AG08396 (cell line): ENCODE measurements around the gene DCDC2C.
"Not testable (repeated sequence)": the region's sequence is repeated elsewhere in the genome, so short reads cannot be mapped to it uniquely, and the experiment has no call there.

Experiments
- DNase-seq: peaks from one replicate; pipeline ENCODE4 v3.0.0; 2012; ENCODE audit warnings: low spot score, mixed read lengths

The DCDC2C gene

GRCh38 chr2:3777966-3778365, 74.6 kb downstream of the DCDC2C start:
- no peak for DNase-seq

DNA sequence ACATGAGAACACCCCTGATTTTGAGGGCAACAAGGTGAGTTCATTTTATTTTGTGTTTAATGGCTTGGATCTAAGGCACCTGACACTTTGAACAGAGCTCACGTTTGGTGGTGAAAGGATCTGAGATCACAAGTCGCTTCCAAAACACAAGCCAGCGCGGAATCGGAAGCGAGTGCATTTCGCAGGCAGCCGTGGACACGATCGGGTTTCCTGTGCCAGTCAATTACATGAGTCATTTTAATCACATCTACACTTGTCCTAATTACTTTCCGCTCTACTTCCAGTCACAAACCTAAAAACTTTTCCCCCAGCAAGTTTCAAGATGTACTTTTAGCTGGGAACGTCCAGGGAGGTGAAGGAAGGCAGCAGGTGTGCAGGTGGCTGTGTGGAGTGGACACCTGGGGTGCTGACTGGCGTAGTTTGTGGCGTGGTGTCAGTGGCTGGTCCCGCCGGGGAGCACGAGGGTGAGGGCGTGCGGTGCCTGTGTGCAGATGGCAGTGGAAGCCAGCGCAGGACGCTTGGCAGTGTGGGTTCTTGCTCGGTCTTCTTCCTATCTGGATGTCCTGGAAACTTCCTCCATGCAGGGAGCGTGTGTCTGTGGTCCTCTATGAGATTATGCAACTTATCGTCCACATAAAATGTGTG, 75.6 kb downstream of the DCDC2C start:
- no peak for DNase-seq

DNA sequence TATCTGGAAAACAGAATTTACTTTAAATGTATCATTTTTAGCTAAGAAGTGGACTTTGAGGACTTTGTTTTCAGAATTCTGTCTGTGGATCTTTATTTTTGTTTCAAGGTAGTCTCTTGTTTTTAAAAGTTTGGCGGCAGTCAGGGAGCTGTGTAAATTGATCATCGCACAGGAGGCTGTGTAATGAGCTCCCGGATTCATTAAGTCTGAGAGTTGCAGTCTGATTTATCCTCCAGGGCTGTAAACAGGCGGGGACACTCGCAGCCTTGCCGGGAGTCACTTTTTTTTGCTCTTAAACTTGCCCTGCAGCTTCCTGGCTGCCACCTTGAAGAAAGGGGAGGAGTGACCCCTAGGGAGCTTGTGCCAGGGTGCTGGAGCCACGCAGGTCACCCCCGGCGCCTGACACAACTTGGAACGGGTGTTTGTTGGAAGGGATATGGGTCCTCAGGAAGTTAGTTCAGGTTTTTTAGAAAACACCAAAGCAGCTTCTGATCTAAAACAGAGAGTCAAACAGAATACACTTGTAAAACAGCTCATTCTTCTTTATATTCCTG, 76.2 kb downstream of the DCDC2C start:
- no peak for DNase-seq

DNA sequence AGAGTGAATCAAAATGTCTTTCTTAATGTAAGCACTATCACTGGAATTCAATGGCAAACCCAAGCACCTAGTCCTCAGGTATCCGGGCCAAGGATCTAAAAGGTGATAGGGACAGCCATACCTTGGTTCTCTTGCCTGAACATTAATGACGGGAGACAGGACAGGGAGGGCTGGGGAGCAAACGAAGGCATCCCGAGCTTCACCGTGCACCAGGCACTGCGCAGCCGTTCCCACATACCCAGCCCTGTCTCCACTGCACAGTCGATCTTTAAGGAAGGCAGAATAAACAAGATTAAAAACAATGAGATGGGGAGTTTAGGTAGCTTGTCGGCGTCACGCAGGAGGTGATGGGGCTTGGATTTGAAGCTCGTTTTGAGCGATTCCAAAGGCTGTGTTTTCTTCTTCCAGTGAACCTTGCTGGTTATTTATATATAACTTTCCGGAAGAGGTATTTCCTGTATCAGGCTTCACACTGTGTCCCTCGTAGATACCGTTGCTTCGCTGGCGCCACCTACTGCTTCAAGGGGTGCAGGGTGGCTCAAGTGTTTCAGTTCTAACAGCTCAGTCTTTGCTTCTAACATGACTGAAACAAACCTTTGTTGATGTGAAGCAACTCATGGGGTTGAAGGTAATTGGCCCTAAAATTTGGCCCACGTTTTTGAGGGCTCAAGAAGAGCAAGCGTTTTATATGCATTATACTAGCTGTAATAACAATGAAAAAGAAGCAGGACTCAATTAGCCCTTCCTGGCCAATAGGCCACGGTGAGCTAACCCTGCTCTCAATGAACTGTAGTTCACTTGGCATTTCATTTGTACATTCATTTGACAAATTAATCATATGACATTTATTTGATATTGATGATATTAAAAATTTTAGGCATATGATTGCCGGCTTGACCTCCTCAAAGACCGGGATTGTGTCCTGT, 77.4 kb downstream of the DCDC2C start:
- DNase-seq: peak; percentile 62

DNA sequence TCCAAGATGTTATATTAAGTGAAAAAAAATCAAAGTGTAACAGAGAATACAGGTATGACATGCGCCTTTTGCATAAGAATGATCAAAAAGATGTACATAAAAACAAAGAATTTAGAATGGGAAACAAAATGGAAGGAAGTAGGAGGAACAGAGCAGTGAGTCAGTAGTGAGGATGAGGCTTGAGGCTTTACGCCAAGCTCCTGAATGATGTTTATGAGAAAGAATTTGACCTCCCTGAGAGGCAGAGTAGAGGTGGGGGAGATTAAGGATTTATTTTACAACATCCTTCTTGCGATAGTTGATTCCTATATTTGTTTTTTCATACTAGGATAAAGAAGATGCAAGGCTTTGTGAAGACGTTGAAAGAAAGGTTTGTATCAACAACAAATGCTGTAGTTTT, 81.4 kb downstream of the DCDC2C start:
- no peak for DNase-seq

GRCh38 chr2:3785220-3785889, 82.0 kb downstream of the DCDC2C start:
- no peak for DNase-seq

DNA sequence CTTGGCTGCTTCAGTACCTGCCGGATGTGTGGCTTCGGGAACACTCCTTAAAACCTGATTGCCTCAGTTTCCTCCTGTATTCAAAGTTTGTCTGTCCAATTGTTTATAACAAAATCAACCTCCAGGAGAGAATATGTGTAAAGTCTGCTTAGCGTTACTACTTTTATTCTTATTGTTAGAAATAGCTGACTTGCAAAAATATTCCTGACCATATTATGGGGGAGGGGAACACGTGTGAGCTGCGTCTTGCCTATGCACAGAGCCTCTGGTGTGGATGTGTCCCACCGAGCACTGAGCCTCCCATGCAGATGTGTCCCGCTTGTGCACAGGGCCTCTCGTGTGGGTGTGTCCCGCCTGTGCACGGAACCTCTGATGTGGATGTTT, 82.5 kb downstream of the DCDC2C start:
- no peak for DNase-seq

- no peak for DNase-seq
These were observed 84.4 kb downstream of the DCDC2C start for GRCh38 chr2:3787768-3788167.

GRCh38 chr2:3789256-3789655, 85.9 kb downstream of the DCDC2C start:
- DNase-seq: no peak

- DNase-seq: no peak
These were observed 89.9 kb downstream of the DCDC2C start for GRCh38 chr2:3793249-3793648.

DNA sequence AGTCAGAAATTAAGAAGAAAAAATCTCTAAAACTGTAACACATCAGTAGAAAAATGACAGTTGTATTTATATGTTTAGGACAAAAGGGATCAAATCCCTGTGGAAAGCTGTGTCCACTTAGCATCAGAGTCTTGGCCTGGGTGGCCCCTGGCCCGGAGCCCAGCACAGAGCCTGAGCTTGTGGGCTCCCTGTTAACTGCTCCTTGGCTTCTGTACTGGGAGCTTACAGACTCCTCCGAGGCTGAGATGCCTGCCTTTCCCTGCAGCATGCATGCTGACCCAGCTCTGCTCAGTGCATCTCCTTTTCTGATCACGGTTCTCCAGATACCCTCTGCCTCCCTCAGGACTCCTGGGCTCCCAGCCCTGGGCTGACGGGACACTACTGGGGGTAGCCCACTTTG, 98.1 kb downstream of the DCDC2C start:
- no peak for DNase-seq

- DNase-seq: no peak
These were observed 102.0 kb downstream of the DCDC2C start for GRCh38 chr2:3805201-3805939.

GRCh38 chr2:3806168-3806567, 102.8 kb downstream of the DCDC2C start:
- DNase-seq: no peak

DNA sequence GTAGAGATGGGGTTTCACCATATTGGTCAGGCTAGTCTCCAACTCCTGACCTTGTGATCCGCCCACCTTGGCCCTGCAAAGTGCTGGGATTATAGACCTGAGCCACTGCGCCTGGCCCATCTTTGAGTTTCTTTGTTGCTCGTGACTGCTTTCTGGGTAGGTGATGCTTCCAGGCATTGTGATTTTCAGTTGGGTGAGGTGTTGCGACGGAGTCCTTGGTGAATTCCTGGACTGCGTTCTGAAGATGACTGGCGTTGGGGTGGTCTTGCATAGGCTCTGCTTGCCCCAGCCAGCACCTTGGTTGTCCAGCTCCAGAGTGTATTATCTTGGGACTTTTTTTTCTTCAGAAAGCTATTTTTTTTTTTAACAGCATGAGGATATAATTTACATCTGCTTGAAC, 103.4 kb downstream of the DCDC2C start:
- no peak for DNase-seq

DNA sequence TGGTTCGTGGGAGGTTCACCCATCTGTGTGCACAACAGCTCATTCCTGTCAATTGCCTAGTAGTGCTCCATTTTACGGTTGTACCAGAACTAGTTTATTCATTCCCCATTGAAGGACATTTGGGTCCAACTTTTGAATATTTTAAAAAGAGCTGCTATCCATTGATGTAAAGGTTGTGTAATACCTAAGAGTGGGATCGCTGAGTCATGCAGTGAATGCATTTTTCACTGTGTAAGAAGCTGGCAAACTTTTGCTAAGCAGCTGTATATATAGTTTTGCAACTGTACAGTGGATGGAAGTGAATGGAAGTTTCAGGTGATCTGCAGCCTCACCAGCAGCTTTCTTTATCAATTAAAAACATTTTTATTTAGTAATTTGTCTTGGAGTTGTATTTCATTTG, 104.5 kb downstream of the DCDC2C start:
- DNase-seq: no peak

DNA sequence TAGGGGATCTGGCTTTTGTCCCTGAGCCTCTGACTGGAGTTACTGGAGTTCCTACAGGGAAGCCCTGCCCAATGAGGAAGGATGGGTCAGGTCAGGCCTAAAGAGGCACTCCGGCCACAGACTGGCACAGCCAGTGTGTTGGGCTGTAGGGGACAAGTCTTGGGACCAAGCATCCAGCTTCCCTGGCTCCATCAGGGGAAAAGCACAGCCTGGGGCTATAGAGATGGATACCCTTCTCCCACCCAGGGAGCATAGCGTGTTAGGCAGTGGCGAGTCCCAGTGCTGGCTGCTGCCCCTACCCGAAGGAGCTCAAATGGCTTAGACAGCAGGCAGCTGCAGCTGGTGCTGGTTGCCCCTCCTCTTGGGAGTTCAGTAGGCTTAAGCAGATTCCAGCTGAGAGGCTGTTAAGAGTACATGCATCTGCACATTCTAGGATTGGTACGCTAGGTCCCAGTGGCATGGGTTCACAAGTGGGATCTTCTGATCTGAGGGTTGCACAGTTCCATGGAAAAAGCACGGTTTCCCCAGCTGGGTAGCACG, 111.4 kb downstream of the DCDC2C start:
- no peak for DNase-seq

DNA sequence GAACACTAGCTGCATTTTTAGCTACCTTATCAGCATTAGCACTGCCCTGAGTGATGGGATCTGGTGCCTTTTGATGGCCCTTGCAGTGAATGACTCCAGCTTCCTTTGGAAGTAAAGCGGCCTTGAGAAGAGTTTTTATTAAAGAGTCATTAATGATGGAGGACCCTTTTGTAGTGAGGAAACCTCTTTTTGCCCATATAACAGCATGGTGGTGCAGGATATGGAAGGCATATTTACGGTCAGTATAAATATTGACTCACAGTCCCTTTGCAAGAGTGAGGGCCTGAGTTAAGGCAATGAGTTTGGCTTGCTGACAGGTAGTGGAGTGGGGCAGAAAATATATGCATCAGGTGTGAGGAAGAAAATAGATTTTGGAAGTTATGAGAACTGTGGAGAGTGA, 113.8 kb downstream of the DCDC2C start:
- not testable (repeated sequence) for DNase-seq

- DNase-seq: no peak
These were observed 120.4 kb downstream of the DCDC2C start for GRCh38 chr2:3823748-3824147.

- no peak for DNase-seq
These were observed 124.5 kb downstream of the DCDC2C start for GRCh38 chr2:3827673-3828575.

DNA sequence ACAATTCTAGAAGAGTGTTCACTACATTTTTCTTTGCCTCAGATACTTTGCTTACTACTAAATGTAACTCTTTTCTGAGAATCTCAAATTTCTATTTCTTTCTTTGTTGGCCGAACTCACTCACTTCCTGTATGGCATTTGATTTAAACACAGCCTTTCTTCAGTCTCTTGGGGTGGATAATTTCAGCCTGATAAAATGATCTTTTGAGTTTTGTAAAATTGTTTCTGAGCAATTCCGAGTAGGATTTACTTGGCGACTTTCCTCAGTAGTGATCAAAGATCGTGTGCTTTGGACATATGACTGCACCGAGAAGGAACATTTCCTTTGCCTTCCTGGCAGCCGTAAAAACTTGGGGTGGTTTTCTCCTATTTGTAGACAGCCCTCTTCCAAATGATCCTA, 127.4 kb downstream of the DCDC2C start:
- no peak for DNase-seq

DNA sequence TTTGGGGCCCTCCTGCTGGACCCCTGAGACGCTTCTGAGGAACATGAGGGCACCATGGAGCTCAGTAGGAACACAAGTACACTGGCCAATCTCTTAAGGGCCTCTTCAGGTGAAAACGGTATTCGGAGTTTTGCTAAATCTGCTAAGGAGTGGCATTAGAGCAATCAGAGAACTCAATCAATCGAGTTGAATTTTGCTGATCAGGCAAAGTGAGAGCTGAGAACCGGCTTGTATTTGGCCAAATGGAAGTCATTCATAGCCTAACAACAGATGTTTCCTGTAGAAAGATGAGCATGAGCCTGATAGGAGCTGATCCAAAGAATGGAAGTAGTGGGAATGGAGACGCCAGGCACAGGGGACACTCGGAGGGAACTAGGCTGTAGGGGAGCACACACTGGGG, 133.7 kb downstream of the DCDC2C start:
- no peak for DNase-seq
